Frontal cortex (tissue), 4 donors: ENCODE measurements around the gene DAAM2. TPM values are rescaled to one million over a fixed set of nuclear protein-coding genes. Genes with fewer than 3 reads are reported as not detected.

Source experiments
- DNase-seq, 2 donors: peaks; one replicate each; pipeline ENCODE4 v3.0.0; 2012; ENCODE audit warnings: low spot score in 2 of 2
- FAIRE-seq: peaks from 2 replicates; lab custom pipeline; 2012; peaks lifted over from hg19 to GRCh38; lab: Jason Lieb, UNC
- total RNA-seq: library from RNA; depleted of rRNA; stranded (reverse); fragments of >200 nt; gene quantifications from one replicate; pipeline ENCODE4 v1.2.3, GENCODE V29; 2014
- donor health status: control.
- donor health status: control.
- donor health status: control.

The DAAM2 gene
- total RNA-seq: 5.3 TPM

DNA sequence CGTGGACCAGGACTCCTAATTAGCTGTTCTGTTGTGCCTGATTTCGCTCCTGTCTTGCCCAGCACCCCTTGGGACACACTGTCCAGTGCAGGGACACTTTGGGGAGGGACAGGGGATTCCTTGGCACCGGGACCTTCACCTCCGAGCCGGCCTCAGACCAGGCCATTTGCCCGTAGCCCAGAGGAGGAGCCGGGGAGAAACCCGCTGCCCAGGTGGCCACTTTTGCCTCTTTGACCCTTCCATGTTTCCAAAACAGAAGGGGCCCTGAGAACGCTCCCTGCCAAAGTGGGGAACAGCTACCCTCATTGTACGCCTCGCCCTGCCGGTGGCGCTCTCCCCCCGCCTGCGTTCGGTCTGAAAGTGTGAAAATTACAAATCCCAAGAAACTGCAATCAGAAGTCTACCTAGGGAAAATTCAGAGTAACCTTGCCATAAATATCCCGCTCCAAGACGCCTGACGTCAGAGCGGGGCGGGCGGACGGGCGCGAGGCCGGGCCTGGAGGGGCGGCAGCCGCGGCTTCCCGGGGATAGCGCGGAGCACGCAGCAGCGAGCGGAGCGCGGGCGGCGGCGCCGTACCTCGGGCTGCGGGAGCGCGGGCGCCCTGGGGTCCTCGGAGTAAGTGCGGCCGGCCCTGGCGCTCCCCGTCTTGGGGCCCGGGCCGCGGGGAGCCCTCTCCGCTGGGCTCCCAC lies at the start of gene DAAM2:
DAAM2 (plus strand) TSS at position 527 of the 690 bp plus-strand sequence. CDS start 63,927 bp downstream, outside the sequence.
- DNase-seq: peak; percentile 48 to 69
- FAIRE-seq: no peak

DNA sequence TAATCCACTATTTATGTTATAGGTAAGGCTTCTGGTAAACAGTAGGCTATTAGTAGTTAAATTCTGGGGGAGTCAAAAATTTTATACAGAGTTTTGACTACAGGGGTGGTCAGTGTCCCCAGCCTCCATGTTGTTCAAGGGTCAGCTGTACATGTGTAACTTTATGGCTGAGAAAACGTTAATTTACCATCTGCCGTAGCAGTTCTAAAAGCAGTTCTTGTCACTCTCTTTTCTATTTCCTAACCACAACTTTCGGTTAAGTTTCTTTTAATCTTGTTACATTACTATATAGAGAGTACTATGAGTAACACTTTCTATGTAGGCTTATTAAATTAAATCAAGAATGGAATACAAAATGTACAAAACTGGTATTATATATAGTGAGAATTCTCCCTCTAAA lies 45.4 kb upstream of the DAAM2 start:
- DNase-seq (no peak), FAIRE-seq (no peak)

DNA sequence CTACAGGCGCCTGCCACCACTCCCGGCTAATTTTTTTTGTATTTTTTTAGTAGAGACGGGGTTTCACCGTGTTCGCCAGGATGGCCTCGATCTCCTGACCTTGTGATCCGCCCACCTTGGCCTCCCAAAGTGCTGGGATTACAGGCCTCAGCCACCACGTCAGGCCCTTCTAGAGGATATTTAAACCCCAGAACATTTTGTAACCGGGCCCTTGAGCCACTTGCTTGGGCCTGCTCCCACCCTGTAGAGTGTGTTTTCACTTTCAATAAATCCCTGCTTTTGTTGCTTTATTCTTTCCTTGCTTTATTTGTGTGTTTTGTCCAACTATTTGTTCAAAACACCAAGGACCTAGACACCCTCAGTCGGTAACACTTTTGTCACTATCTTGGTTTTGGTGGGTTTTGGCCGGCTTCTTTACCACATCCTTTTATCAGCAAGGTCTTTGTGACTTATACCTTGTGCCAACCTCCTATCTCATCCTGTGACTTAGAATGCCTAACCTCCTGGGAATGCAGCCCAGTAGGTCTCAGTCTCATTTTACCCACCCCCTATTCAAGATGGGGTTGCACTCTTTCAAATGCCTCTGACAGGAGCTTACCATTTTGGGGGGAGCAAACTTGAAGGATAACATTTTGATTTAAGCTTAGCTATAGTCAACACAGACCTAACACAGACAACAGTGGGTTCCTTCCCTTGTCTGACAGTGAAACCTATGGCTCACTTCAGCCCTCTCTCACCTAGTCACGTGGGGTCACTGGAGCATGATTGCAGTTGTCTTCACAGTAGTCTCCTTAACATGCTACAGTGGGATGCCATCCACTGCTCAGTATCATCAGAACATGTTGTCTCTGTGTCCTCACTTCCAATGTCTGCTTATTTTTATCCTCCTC lies 39.1 kb upstream of the DAAM2 start:
- DNase-seq: no peak
- FAIRE-seq: no peak

DNA sequence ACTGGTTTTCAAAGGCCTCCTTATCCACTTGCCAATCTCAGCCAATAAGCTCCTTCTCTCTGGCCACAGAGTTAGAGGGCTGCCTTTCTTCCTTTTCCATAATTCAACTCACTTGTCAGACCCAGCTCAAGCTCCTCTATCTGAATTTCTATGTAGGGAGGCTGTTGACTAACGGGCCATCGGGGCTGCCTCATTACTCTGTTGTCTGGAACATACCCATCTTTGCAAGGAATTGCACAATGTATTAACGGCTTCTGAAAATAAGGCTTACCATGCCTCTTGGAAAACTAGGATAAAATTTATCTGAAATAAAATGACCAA lies 38.5 kb upstream of the DAAM2 start:
- FAIRE-seq: no peak
- no peak for DNase-seq

DNA sequence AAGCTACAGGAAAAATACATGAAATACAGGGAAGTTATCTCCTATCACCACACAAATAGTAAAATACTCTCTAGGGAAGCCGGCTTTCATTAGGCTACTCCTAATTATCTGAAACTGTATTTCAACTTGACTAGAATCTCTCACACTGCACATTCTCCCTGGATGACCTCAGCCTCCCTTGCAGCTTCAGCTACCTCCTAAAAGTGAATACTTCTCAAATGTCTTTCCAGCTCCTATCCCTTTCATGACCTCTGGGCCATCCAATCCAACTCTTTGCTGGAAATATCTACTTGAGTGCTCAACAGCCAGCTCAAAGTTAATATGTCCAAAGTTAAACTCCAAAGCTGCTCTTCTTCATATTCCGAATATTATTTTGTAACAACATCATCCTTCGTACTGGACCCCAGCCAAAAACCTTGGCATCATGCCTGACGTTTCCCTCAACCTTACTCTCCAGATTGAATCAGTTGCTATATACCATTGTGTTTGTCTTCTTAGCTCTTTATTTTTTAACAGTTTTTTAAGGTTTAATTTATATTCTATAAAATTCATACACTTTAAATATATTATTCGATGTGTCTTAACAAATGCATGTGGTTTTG lies 37.6 kb upstream of the DAAM2 start:
- FAIRE-seq: no peak

DNA sequence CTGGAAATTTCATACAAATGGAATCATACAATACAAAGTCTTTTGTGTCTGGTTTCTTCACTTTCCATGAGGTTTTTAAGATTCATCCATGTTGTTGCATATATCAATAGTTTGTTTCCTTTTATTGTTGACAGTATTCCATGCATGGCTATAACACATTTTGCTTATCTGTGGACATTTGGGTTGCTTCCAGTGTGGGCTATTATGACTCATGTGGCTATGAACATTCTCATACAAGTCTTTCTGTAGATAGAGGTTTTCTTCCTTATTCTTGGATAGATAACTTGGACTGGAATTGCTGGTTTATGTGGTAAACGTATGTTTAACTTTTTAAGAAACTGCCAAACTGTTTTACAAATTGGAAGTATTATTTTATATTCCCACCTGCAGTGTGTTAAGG lies 36.9 kb upstream of the DAAM2 start:
- DNase-seq (no peak), FAIRE-seq (no peak)

More for the DNA sequence above, 37.6 kb upstream of the DAAM2 start:
- no peak for DNase-seq

DNA sequence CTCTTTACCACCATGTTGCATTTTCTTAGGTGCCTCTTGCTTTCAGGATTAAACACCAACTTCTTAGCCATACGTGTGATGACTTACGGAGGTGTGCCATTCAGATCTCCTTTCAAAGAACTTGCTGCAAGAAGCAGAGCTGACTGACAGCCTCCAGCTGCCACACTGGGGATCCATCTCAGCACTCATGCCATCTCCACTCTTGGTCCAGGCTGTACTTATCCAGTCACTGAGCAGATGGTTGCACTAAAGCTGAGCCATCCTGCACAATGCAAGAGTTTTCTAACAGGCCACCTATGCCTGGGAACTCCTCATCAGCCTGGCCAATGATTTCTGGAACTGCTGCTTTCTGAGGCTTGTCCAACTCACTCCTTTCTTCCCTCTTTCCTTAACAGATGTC lies 35.6 kb upstream of the DAAM2 start:
- FAIRE-seq: no peak

DNA sequence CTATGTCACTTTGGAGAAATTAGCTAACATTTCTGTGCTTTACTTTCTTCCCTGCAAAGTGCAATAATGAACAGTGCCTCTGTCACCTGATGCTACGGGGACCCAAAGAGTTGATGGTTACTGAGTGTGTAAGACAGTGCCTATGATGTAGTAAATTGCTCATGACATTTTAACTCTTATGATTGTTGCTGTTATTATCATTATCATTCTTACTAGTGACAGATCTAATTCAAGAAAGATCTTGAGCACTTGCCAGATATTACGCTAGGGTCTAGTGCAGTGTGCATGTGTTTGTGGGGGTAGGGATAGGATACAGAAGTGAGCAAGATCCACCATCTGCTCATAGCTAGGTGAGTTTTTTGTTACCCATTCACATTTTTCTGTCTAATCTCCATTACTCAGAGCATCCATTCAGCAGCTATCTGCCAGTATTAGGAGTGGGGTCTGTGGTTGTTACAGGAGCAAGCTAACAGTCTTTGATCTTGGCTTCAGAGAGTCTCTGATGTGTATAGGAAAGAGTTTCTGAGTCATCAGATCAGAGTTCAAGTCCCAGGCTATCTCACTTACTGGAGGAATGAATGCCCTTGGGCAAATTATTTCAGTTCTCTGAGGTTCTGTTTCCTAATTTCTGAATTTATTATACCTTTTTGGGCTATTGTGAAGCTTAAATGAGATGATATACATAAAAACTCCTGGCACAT lies 33.1 kb upstream of the DAAM2 start:
- DNase-seq: no peak
- FAIRE-seq: no peak

More for the DNA sequence above, 35.6 kb upstream of the DAAM2 start:
- DNase-seq: no peak

DNA sequence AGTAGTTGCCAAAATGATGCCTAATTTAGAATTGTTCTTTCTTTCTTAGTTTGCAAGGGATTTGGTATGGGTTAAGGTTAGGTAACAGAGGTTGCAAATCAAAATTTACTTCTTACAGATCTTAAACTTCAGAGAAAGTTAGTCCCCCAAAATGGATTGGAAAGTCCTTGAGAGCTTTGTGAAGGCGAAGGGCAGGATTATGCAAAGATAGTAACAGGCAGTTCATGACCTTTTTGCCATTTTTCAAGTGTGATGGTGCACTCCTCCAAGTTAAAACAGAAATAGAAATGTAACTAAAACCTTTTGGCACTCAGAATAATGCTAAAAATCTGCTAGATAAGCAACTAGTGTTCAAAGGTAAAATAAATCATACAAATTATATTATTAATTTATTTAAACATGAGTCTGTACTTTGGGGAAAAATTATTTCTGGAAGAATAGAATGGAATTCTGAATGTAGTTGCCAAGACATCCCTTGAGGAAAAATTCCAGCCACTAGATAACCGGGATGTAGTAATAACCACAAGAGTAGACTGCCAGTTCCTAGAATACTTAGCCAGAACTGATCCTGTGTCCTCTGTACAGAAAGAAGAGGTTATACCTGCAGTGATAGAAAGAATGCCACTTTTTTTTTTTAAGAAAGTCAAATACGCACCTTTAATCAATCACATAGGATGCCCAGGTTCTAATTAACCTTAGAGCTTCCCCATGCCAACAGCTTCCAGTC lies 31.8 kb upstream of the DAAM2 start:
- no peak for FAIRE-seq
- DNase-seq: no peak

DNA sequence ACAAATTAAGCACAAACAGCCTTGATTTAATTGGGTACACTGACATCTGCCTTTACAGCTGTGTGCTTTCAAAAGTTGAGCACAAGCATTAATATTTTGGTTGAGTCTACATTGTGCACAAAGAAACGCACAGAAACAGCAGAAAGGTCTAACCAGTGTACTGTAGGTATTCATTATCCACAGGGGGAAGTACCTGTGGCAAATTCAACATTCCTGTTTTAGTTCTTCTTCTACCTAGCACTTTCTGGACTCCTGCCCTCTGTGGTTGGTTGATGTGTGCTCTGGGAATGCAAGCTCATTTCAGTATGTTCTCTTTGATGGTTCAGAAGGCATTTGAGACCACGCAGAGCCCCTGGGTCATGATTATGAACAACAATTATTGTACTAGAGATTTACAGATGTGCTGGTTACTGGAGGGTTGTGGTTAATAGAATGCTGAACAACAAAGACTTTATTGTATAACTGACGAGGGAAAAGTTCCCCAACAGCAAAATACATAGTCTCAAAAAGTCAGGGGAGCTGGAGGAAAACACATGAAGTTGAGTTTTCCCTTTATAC lies 26.6 kb upstream of the DAAM2 start:
- no peak for DNase-seq
- FAIRE-seq: no peak

DNA sequence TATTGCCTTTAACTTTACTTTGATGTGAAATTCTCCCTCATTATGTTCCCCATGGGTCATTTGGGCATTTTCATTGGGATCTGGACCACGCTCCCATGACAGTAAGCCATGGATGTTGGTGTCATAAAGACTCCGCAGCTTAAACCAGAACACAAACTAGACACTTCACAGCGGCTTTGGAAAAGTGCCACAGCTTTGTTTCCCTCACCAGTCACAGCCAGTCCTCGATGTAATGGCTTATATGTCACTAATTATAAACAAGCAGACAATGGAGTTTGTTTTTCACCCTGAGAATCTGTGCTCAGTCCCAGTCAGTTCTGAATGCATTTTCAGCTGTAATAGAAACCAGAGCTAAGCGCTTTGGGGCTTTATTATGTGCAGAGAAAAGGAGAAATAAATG lies 23.2 kb upstream of the DAAM2 start:
- FAIRE-seq (peak; percentile 19), DNase-seq (no peak)

DNA sequence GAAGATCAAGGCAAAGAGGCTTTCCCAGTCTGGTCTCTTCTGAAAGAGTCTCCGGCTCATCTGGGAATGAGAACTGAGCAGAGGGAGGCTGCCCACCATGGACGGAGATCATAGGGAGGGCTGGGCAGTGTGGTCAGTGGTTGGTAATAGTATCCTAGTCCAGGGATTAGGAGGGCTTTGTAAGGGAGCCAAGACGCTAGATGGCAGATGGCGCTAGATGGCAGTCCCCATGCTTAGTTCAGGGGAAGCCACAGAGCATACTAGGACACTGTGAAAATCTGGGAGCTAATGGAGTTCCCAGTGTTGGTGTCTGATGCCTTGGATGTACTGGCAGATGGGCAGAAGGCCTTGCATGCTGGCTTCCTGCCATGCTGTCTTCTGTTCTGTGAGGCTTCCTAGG lies 21.7 kb upstream of the DAAM2 start:
- no peak for FAIRE-seq

DNA sequence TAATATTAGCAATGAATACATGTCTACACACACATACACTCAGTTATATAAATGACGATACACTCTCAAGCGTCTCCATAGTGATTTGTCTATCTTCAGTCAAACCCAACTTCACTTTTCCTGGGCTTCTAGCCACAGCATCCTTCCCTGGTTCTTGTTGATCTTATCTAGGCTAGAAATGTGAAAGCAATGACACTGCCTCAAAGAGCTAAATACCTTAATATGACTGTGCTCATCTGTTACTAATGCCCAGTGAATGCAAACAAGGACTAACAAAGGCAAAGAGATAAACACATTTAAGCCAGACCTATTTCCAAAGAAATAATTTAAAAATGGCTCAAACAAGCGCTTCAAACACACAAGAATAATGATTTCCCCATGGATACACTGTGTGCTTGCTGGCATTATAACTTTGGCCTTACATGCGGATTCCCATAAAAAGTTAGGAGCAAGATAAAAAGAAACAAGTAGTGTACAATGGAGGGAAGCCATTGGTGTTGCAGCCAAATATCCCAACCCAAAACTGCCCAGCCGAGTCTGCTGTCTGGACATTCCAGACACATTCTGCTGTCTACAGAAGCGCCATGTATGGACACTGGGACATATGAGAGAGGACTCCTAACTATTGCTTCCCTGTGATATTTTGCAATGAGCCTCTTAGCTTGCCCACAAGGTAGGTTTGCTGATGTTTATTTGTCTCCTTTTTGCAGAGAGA lies 19.5 kb upstream of the DAAM2 start:
- no peak for FAIRE-seq
- no peak for DNase-seq

More for the DNA sequence above, 21.7 kb upstream of the DAAM2 start:
- DNase-seq: no peak

DNA sequence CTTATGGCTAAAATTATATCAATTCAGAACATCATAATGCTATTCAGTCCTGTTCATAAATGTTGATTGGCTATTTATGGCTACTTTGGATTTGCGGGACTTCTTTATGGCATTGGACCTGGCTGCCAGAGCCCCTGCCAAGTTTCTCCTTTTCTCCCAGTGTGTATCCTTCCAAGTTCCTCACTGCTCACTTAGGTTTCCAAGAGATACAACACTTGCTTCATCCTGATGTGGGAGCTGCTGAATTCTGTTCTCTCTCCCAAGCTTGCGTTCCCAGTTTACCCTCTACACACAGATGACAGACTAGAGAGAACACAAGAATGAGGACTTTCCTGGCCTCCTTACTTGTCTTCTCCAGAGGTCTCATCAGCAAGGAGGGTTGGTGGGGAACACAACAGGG lies 18.4 kb upstream of the DAAM2 start:
- DNase-seq (no peak), FAIRE-seq (no peak)

DNA sequence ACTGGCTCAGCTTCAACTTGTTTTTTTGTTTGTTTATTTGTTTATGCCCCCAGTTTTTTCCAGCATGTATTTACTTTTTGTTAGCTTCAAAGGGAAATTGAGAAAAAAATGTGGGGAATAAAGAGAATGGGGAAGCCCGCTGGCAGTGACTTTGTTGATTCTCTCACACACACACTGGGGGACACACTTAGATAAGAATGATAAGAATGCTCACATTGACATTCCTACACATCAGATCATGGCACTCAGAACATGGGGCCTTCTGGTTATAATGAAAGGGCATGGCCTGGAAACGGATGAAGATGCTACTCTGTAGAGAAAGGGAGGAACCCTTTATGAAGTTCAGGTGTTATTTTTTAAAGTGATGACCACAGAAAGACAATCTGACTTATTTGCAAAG lies 15.6 kb upstream of the DAAM2 start:
- no peak for FAIRE-seq
- no peak for DNase-seq

DNA sequence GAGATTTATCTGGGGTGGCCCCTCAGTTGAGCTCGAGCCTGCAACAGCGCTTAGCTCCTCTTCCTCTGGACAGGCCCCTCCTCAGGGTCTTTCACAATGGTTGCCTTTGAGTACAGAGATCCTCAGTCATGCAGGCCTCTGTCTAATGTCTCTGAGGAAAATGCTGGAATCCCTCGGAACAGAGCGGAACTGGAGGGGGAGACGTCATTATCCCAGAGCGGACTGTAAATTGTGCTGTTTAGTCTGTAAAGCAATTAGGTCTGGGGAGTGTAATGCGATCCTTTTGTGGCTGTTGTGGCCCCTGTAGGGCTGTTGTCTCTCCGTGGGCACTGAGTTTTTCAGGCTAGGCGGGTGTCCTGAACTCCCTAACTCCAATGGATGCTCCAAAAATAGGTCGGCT lies 15.0 kb upstream of the DAAM2 start:
- DNase-seq (no peak), FAIRE-seq (no peak)

DNA sequence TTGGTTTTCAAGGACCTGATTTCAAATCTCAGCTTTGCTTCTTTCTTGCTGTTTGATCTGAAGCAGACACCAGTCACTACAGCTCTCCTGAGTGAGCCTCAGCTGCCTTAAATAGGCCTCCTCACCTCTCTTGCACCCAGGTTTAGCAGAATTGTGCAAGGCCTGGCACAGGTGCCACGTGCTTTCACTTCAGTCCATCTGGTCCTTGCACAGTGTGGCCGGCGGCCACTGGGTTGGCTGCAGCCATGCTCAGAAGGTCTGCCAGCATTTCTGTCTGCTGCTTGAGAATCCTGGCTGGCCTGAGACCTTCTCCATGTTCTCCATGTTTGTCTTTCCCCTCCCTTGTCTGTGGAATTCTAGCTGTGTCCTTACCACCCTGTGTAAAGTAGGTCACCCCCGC lies 14.5 kb upstream of the DAAM2 start:
- DNase-seq (no peak), FAIRE-seq (no peak)

DNA sequence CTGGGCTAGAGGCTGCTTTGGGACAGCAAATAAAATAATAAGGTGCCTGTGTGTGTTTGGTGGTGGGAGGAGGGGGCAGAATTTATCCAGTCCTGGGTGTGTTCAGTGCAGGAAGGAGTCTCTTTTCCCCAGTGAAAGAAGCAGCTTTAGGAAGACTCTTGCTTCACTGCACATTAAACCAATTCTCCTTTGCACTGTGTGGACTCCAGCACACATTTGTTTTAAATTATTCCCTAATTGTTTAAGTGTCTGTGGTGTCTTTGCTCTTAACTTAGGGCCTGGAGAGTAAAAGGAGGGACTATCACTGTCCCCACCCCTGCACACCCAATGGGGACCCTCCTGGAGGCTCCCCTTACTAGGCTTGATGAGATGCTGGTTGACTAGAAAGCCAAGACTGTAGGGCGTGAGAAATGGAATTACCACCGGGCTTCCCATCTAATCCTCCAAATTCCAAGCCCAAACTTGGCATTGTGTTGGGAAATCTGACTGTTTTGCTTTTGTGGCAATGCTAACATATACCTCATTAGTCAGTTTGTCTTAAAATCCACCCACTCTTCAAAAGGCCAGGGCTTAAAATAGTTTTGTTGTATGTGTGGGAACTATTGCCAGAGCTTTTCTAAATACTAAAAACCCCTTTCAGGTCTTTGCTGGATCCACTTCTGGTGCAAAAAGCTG lies 13.5 kb upstream of the DAAM2 start:
- no peak for FAIRE-seq
- no peak for DNase-seq
